Measurements from ENCODE around the gene SPNS2.

The SPNS2 gene

GRCh38 chr17:4480929-4481898 is 17.5 kb upstream of the SPNS2 start:
- in situ Hi-C loops (cut with HindIII; ENCODE audit: low sequenced_read_pairs) = no loop called here

- in situ Hi-C loops (cut with HindIII; ENCODE audit: low sequenced_read_pairs) = no loop called here
These were observed 16.2 kb upstream of the SPNS2 start for GRCh38 chr17:4482338-4483011.

GRCh38 chr17:4483012-4483840 is 15.5 kb upstream of the SPNS2 start:
- in situ Hi-C loops (cut with HindIII; ENCODE audit: low sequenced_read_pairs) = no loop called here

- in situ Hi-C loops (cut with HindIII; ENCODE audit: low sequenced_read_pairs) = no loop called here
These were observed 12.7 kb upstream of the SPNS2 start for GRCh38 chr17:4485676-4486646.

- in situ Hi-C loops (cut with HindIII; ENCODE audit: low sequenced_read_pairs) = no loop called here
These were observed 11.4 kb upstream of the SPNS2 start for GRCh38 chr17:4487296-4487695.

- in situ Hi-C loops (cut with HindIII; ENCODE audit: low sequenced_read_pairs) = no loop called here
These were observed 10.6 kb upstream of the SPNS2 start for GRCh38 chr17:4487820-4488716.

- in situ Hi-C loops (cut with HindIII; ENCODE audit: low sequenced_read_pairs) = no loop called here
These were observed 9.6 kb upstream of the SPNS2 start for GRCh38 chr17:4488989-4489595.

- in situ Hi-C loops (cut with HindIII; ENCODE audit: low sequenced_read_pairs) = no loop called here
These were observed 8.5 kb upstream of the SPNS2 start for GRCh38 chr17:4490109-4490591.

GRCh38 chr17:4490637-4491061 is 8.0 kb upstream of the SPNS2 start:
- in situ Hi-C loops (cut with HindIII; ENCODE audit: low sequenced_read_pairs) = no loop called here

- in situ Hi-C loops (cut with HindIII; ENCODE audit: low sequenced_read_pairs) = no loop called here
These were observed 5.7 kb upstream of the SPNS2 start for GRCh38 chr17:4492721-4493561.

GRCh38 chr17:4497101-4497824 is 1.4 kb upstream of the SPNS2 start:
- in situ Hi-C loops (cut with HindIII; ENCODE audit: low sequenced_read_pairs) = no loop called here

GRCh38 chr17:4499431-4500190 is 930 bp downstream of the SPNS2 start:
- in situ Hi-C loops (cut with HindIII; ENCODE audit: low sequenced_read_pairs) = no loop called here

GRCh38 chr17:4500191-4500571 is 1.5 kb downstream of the SPNS2 start:
- in situ Hi-C loops (cut with HindIII; ENCODE audit: low sequenced_read_pairs) = no loop called here

- in situ Hi-C loops (cut with HindIII; ENCODE audit: low sequenced_read_pairs) = no loop called here
These were observed 2.7 kb downstream of the SPNS2 start for GRCh38 chr17:4501295-4501949.

GRCh38 chr17:4502466-4503154 is 3.9 kb downstream of the SPNS2 start:
- in situ Hi-C loops (cut with HindIII; ENCODE audit: low sequenced_read_pairs) = no loop called here
